Tibial nerve (tissue), 3 donors: ENCODE measurements around the gene METTL8.

Experiments used
- POLR2A ChIP-seq, 2 donors: fragments of 450-650 bp; IDR thresholded peaks; one replicate each; pipeline ENCODE4 v1.6.1; 2017; ENCODE audit warnings: antibody characterized with exemption in 2 of 2, mild to moderate bottlenecking in 2 of 2, moderate library complexity in 2 of 2
- TF ChIP-seq, protein P1 (sequence below), 5 experiments: fragments of 200-600 bp in 3 of 5; fragments of 450-650 bp in 2 of 5; sonication (generic) in 3 of 5; IDR thresholded peaks; one replicate each; pipeline ENCODE4 v1.5.1; 2016 to 2019; ENCODE audit warnings: antibody characterized with exemption in 5 of 5, mild to moderate bottlenecking in 3 of 5, moderate library complexity in 2 of 5

DNA sequence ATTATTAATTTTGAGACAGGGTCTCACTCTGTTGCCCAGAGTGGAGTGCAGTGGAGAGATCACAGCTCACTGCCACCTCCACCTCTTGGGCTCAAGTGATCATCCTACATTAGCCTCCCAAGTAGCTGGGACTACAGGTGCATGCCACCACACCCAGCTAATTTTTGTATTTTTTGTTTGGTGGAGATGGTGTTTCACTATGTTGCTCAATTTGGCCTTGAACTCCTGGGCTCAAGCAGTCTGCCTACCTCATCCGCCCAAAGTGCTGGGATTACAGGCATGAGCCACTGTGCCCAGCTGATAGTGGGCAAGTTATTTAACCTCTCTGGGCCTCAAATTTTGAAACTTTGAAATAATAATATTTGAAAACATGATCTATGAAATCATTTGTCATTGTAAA lies 26.7 kb upstream of the METTL8 start:
- TF ChIP-seq, protein P1, sequence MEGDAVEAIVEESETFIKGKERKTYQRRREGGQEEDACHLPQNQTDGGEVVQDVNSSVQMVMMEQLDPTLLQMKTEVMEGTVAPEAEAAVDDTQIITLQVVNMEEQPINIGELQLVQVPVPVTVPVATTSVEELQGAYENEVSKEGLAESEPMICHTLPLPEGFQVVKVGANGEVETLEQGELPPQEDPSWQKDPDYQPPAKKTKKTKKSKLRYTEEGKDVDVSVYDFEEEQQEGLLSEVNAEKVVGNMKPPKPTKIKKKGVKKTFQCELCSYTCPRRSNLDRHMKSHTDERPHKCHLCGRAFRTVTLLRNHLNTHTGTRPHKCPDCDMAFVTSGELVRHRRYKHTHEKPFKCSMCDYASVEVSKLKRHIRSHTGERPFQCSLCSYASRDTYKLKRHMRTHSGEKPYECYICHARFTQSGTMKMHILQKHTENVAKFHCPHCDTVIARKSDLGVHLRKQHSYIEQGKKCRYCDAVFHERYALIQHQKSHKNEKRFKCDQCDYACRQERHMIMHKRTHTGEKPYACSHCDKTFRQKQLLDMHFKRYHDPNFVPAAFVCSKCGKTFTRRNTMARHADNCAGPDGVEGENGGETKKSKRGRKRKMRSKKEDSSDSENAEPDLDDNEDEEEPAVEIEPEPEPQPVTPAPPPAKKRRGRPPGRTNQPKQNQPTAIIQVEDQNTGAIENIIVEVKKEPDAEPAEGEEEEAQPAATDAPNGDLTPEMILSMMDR (IDR thresholded peaks at IDR 0.05) = no peak
- no peak for TF ChIP-seq POLR2A (IDR thresholded peaks at IDR 0.05)
